NOMO-1 treated with DMSO at 0.1 percent for 48 hours (cell line): ENCODE measurements around the gene PRXL2A.
"Not testable (repeated sequence)": the region's sequence is repeated elsewhere in the genome, so short reads cannot be mapped to it uniquely, and the experiment has no call there.

ENCODE experiments used
- DNase-seq: peaks from one replicate; lab custom pipeline; 2025; ENCODE audit not compliant: unreplicated experiment; lab: John Stamatoyannopoulos, UW

The PRXL2A gene

DNA sequence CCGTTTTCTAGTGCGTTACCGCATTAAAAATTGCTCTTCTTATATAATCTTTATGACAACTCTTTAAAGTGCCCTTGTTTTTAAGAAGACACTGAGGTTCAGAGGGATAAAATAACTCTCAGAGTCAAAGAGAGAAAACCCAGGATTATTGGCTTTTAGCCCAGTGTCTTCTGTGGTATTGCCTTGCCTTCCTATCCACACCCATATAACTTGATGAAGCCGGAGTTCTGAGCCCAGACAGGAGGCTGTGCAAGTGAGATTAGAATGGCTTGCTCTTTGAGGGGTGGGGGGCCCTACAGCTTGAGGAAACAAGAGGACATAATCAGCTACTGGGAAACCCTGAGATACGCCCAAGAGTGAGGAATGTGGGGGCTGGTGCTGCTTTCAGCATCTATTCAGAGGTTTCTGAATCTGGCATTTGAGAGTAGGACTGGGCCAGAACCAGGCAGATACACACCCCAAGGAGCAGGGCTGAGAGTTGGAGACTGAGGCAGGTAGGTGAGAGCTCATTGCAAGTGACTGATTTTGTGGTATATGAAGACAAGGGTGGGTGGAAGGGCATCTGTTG, 2.3 kb downstream of the PRXL2A start:
- no peak for DNase-seq

DNA sequence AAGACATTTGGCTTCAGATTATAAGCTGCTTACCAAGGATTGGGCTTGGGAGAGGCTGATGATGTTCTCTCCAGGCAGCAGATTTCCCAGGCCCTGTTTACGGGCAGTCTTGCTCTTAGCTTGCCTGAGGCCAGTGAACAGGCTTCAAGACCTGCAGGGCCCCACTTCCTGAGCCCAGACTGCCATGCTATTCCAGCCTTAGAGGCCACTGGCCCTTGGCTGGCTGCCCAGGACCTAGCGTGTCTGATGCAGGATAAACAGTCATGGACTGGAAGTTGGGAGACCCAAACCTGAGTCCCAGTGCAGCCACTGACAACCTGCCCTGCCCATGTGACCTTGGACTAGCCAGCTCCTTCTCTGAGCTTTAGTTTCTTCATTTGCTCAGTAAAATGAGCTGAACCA, 2.9 kb downstream of the PRXL2A start:
- no peak for DNase-seq

DNA sequence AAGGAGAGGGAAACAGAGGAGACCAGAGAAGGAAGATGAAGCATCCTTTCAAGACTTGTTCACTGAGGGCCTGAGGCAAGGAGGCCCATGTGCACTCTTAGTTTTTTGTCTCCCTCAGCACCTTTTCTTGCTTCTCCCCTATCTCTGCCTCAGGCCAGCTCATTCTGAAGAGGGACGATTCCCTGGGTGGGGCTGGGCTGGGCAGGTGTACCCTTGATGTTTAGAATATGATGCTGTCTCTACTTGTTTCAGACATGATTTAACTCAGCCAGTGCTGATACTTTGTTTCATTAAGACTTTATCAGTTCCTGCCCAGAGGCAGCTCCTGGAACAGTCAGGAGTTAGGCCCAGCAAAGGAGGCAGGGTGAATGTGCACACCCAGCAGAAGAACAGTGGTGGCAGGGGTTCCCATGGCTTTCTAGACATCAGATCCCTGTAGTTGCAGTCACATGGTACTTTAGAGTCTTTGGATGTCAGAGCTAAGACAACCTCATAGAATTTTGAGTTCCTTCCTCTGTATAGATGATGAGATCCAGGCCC, 3.4 kb downstream of the PRXL2A start:
- no peak for DNase-seq

DNA sequence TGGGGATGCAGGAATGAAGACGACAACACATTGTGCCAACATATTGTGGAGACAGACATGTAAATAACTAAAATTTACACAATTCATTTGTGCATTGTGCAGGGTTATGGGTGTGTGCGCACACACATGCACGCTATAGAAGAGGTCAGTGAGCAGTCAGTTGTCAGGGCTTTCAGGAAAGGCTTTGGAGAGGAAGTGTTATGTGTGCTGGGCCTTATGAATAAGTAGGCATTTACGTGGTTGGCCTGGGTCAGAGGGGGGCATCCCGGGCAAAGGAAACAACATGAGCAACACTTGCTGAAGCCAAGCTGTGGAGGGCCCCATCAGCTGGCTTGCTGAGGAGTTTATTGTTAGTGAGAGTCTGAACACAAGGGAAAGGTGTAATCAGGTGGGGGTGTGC, 4.1 kb downstream of the PRXL2A start:
- no peak for DNase-seq

DNA sequence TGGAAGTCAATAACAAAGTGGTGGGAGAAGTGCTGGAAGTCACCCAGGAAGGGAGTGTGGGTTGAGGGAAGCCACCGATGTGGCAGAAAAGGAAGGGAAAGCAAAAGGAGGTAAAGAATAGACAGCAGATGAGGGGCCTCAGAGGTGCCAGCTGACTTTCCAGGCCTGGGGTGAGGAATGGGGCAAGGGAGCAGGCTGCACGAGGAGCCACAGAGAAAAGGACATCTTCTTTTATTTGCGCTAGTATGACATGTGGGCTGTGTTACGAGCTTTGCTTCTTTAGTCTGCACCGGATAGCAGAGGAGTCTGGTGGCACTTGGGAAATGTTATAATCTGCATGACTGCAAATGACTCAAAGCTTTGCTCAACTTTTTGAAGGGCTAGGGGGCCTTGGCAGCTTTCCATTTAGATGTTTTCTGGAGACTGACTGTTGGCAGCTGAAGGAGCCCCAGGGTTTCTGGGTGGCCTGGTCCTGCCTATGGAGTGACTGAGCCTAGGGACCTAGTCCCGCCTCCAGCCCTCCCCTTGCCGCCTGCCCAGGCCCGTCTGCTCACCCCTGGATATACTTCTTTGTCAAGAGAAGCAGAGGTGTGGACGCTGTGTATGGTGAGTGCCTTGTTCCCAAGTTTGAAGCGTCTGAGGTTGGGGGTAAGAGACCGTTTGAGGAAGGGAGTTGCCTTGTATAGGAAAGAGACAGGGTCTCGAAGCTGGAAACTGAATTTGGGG, 5.1 kb downstream of the PRXL2A start:
- DNase-seq = no peak

DNA sequence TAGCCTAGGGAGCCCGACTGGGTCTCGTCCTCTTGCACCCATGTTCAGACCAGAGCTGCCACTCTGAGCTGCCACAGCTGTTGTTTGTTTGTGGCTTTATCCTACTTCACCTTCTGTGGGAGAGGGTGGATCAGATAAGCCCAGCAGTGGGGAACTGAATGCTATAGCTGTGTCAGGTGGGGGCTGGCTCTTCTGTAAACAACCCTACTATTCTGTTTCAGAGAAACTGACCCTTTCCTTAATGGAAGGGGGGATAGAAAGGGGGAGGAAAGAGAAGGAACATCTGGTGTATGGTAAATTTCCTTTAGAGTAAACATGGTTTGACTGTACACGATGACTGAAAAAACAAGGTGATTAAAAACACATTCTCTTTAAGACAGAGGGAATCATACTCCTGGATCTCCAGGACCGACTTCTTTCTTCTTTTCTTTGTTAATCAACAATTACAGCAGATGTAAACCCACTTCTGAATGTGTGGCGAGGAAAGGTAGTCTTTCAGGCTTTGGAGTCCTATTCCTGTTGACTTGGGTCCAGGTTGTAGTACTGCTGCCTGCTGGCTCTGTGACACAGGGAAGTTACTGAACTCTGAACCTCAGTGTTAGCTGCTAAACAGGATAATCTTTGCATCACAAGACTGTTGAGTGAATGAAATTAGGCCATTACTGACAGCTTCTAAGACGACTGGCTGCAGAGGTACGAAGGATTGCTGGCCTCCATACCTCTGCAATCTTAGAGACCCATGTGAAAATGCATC, 6.0 kb downstream of the PRXL2A start:
- no peak for DNase-seq

DNA sequence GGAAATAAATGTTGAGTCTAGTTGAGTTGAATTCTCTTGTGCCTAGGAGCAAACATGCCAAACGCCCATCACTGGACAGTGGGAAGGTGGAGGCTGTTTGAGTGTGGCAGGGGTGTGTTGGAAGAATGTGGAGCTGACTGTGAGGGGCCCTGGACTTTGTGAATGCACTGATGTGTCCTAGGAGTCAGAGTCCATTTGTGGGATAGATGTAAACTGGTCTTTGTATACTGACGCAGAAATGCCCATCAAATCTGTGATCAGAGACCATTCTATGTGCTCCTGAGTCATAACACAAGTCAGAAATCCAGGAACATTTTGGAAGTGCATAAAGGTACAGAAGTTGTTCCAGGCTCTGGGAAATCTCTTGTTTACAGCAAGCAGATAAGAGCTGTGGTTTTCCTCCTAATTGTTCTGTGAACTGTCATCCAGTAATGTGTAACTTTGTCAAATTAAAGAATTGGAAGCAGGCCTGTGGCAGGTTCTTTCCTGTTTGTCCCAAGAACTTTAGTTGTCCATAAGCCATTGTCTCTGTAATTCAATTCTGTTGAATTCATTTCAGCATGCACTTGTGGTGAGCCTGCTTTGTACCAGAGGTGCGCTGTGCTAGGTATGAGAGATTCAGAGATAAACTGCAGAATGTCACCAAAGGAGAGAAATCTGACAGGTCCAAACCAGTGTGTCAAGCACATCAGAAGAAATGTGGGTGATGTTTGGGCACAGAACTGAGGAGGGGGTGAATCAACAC, 7.6 kb downstream of the PRXL2A start:
- DNase-seq = no peak

DNA sequence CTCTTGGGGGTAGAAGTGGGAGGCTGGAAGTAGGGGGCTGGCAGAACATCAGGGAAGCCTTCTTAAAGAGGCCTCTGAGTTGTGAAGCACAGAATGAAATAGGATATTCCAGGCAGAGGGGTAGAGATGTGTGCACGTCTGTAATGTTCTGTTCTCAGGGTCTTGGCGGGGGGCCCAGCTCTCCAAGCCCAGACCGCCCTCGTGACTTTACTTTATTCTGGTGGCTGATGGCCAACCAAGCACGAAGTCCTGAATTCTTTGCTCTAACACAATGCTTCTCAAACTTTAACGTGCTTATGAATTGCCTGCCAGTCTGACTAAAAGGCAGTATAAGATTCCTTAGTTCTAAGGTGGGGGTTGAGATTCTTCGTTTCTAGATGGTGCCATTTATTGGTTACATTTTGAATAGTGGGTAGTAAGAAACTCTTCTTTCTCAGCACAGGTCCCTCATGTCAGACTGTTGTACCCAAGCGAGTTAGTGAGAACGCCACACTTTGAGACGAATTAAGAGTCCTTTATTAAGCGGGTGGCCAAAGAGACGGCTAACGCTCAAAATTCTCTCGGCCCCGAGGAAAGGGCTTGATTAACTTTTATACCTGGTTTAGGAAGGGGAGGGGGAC, 8.2 kb downstream of the PRXL2A start:
- no peak for DNase-seq

DNA sequence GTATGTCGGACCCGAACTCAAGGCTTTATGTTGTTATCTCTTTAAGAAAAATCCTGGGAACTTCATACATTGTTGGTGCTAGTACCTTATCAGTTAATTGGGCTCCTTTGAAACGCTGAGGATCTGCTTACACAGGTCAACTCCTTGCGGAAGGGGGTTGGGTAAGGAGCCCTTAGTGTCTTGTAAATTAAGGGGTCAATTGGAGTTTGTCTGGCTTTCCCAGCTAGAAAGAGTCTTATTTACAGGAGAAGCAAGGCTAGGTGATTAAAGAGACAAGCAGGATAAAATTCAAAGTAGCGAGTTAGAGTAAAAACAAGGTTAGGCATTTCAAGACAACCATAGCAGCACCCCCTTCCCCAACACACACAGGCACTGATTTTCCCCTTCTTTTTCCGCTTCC, 8.9 kb downstream of the PRXL2A start:
- not testable (repeated sequence) for DNase-seq

DNA sequence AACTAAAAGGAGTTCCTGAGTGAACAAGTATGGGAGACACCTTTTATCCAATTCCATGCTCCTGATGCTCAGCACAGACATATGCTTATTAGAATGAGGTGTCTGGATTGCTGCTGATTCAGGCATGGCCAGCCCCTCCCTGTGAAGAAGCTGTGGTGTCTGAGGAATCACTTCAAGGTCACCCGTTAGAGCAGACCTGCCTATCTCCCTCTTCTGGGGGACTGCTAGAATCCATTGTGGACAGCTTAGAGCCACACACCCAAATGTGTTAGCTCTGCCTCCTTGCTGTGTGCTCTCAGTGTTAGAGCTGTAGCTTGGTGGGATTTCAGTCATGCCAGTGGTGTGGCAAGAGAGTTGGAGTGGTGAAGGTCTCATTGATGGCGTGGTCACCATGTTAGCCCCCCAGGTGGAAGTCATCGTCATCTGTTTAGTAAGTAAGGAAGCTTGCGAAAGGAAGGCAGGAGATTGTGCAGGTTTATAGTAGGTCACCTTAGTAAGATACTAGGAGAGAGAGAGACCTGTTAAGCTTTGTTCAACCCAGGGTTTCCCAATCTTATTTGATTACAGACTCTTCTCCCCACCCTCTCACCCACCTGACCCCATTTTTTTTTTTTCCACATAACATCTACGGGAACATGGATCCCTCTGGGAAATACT, 12.8 kb downstream of the PRXL2A start:
- DNase-seq = peak; percentile 36

DNA sequence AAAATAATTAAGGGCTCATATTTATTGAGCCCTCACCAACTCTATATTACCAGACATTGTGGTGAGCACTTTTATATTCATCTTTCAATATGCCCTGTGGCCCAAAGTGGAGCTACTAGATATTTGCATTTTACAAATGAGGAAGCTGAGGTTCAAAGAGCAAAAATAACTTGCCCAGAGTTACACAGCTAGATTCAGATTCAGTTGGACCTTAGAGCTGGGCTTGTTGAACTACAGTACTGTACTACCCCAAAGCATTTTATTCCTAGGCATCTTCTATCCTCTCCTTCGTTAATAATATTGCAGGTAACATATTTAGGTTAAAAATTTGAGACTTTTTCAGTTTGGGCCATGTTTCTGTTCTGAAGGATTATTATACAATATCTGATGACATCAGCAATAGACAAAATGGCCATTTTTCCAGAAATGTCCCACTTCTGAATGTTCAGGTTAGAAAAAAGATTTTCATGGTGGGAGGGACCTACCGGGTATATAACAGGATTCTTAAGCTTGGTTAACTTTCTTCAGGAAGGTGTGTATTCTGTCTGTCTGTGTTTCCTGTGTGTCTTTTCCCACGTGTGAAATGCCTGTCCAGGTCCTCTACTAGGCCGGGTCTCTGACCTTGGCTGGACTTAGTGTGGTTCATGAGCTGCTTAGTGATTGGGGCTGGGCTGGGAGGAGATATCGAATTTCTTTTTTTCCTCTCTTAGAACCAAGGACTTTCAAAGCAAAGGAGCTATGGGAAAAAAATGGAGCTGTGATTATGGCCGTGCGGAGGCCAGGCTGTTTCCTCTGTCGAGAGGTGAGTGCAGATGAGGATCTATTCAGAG, 13.6 kb downstream of the PRXL2A start:
- DNase-seq = peak; percentile 69

DNA sequence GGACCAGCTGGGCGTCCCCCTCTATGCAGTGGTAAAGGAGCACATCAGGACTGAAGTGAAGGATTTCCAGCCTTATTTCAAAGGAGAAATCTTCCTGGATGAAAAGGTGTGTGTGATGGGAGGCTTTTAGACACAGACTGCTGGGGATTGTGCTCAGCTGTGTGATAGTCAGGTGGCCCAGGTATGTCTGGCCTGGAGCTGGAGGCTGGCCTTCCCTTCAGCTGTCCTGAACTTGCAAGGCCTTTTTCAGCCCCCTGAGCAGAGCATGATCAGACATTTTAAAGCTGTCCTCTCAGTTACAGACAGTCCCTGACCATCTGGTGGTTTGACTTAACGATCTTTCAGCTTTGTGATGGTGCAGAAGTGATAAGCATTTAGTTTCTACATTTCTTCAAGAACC, 17.6 kb downstream of the PRXL2A start:
- no peak for DNase-seq

DNA sequence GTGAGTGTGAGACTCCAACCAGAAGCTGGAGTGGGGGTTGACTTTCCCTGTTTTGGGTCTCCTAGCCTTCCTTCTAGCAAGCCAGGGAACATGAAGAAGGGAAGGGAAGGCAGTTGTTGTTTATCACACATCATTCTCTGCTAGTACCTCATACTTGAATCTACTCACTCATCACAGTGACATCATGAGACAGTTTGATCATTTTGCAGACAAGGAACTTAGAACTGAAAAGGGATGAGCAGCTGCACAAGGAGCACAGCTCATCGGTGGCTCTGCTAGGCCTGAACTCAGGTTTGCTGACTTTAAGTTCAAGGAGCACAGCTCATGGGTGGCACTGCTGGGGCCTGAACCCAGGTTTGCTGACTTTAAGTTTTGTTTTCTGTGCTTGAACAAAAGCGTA, 19.2 kb downstream of the PRXL2A start:
- no peak for DNase-seq

DNA sequence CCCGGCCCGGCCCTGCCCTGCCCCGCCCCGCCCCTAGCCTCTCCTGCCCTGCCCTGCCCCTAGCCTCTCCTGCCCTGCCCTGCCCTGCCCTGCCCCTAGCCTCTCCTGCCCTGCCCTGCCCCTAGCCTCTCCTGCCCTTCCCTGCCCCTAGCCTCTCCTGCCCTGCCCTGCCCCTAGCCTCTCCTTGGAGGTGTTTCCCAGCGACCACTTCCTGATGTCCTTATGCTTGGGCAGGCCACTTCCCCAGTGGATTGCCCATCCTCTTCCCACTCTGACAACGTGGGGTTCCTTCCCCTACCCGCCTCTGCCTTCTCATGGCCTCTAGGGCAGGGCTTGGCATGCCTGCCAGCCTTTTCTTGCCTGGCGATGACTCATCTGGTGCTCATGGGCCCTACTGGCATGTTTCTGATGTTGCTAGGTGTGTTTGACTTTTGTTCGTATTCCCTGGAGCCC, 21.2 kb downstream of the PRXL2A start:
- DNase-seq = no peak

DNA sequence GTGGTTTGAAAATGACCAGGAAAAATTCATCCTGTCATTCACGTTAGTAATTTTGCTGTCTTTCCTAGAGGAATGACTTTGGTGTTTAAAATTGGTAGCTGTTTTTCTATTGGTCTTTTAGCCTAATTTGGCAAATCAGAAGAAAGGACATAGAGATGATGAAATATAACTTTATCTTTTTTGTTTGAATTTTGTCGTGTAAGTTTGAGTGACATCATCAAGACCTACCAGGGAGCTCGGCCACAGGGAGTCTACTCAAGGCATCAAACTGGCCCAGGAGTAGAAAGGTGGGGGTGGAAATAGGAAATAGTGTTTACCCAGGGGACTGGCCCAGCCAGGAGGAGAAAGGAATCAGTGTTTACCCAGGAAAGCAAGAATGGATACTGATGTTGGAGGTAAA, 24.8 kb downstream of the PRXL2A start:
- no peak for DNase-seq

DNA sequence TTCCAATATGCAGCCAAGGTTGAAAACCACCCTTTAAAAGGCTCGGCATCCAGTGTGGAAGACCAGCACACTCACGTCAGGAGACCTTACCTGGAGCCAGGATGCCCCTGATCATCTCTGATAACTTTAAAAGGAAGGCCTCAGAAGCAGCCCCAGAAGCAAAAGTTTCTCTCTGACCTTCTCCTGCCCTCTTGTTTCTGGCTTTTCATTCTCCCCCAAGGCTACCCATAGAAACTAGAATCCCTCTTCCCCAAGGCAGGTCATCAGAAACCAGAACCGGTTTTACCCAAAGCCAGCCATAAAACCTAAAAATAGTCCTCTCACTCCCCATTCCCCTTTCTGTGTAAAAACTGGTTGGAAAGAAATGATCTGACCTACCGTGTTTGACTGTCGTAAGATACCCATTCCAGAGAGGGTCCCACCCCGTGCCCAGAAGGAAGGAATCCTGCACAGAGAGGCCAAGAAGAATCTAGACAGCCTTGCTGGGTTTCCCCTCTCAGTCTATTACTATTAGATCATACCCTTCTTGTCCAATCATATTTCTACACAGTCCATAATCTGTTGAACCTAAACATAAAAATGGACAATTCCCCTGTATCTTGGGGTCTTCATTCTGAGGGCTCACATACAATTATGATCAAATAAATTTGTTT, 28.2 kb downstream of the PRXL2A start:
- DNase-seq = no peak

DNA sequence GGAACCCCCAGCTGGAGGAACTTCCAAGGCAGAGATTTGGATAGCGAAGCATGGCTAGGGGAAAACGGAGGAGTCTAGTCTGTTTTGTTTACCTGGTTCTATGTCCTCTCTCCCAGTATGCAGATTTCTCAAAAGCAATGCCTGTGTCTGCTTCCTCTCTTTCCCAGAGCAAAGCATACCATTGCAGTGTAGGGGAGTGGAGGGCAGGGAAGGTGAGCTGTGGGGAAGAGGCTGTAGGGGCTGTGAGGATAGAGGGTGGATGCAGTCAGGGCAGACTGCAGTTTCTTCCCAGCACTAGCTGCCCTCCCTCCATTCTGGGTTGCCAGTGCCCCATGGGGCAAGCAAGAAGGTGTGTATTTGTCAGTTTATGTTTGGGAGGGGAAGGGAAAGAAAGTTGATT, 28.9 kb downstream of the PRXL2A start:
- DNase-seq = no peak

DNA sequence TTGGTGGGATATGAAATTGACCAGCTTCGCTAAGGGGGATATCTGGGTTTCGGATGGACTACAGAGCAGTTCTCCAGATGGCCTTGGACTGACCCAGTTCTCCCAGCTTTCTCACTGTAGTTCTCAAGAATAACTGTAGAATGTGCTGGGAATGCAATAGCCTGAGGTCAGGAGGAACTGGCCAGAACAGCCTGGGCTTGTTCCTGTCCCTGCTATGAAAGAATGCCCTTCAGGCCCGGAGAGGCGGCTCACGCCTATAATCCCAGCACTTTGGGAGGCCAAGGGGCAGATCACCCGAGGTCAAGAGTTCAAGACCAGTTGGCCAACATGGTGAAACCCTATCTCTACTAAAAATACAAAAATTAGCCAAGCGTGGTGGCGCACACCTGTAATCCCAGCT, 33.5 kb downstream of the PRXL2A start:
- DNase-seq = no peak

DNA sequence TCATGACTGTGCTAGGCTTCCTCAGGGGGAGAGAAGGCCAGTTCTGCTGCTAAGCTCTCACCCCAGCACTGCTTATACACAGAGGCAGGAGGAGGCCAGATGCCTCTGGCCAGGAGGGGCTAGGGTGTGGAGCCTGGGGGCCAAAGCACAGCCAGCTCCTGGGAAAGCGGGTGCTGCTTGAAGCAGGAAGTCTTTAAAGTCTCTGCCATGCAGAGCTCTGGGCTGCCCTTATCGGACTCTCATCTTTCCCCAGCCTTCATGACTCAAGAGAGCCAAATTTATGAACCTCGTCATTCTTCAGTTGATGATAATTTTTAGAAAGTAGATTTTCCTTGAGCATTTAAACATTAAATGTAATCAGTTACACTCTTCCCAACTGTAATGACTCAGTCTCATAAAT, 34.5 kb downstream of the PRXL2A start:
- no peak for DNase-seq
